CD4-positive, alpha-beta T cell treated with Interleukin-1 beta for 1 hour (primary cell): ENCODE measurements around the gene RNF2.
"Not testable (repeated sequence)": the region's sequence is repeated elsewhere in the genome, so short reads cannot be mapped to it uniquely, and the experiment has no call there.

Experiments
- DNase-seq, 2 donors: peaks; one replicate each; pipeline ENCODE4 v3.0.0-alpha.2; 2020 to 2022

Gene RNF2

GRCh38 chr1:185044981-185045813 lies at the start of gene RNF2:
Gene RNF2, plus strand, starts transcription at chr1:185045558. Its CDS starts 41,996 bp downstream, at chr1:185087554.
- peak; percentile 84 to 86 for DNase-seq

DNA sequence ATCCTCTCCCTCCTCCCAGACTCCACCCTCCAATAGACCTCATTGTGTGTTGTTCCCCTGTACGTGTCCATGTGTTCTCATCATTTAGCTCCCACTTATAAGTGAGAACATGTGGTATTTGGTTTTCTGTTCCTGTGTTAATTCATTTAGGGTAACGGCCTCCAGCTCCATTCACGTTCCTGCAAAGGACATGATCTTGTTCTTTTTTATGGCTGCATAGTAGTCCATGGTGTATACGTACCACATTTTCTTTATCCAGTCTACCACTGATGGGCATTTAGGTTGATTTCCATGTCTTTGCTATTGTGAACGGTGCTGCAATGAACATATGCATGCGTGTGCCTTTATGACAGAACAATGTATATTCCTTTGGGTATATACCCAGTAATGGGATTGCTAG lies 45.4 kb upstream of the RNF2 start:
- not testable (repeated sequence) for DNase-seq

- not testable (repeated sequence) for DNase-seq
These were observed 44.0 kb upstream of the RNF2 start for GRCh38 chr1:185001312-185001880.

- no peak for DNase-seq
These were observed 36.5 kb upstream of the RNF2 start for GRCh38 chr1:185008838-185009237.

DNA sequence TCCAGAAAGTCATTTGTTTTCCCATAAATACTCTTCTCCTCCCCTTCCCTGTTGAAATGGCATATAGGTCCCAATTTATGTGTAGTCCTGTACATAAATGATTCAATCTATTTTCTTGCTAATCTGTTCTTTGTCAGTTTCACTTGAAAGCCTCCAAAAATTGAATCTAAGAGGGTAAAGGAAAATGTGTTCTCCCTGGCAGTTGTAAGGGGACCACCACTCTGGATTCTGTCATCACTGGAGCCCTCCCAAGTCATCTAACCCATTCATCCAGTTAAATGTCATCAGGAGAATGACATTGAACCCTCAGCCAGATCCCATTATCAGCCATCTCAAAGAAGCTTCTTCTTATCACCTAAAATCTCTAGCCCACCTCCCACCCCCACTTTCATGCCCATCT lies 35.0 kb upstream of the RNF2 start:
- no peak for DNase-seq

GRCh38 chr1:185014941-185015340 lies 30.4 kb upstream of the RNF2 start:
- no peak for DNase-seq

GRCh38 chr1:185015631-185016030 lies 29.7 kb upstream of the RNF2 start:
- DNase-seq, result no peak

GRCh38 chr1:185016880-185017279 lies 28.5 kb upstream of the RNF2 start:
- DNase-seq, result no peak

GRCh38 chr1:185017338-185017737 lies 28.0 kb upstream of the RNF2 start:
- DNase-seq, result peak in 1 of 2 donors; percentile 16

GRCh38 chr1:185017966-185018365 lies 27.4 kb upstream of the RNF2 start:
- DNase-seq, result no peak

GRCh38 chr1:185027252-185027882 lies 18.0 kb upstream of the RNF2 start:
- no peak for DNase-seq

GRCh38 chr1:185033686-185034085 lies 11.7 kb upstream of the RNF2 start:
- no peak for DNase-seq

DNA sequence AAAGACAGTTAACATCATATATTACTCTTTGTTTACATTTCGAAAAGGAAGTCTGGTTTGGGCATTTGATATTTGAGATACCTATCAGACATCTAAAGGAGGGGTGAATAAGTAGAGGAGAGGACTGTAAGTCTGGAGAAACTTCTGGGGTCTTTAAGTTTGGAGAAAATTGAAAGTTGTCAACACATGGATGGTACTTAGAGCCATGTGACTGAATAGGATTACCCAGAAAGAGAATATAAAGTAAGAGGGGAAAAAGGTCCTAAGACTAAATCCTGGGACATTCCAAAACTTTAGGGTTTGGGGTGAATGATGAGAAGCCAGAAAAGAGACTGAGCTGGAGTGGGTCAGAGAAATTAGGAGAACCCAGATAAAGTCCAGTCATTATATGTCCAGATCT lies 10.1 kb upstream of the RNF2 start:
- no peak for DNase-seq

- DNase-seq, result no peak
These were observed 6.5 kb upstream of the RNF2 start for GRCh38 chr1:185038813-185039376.

DNA sequence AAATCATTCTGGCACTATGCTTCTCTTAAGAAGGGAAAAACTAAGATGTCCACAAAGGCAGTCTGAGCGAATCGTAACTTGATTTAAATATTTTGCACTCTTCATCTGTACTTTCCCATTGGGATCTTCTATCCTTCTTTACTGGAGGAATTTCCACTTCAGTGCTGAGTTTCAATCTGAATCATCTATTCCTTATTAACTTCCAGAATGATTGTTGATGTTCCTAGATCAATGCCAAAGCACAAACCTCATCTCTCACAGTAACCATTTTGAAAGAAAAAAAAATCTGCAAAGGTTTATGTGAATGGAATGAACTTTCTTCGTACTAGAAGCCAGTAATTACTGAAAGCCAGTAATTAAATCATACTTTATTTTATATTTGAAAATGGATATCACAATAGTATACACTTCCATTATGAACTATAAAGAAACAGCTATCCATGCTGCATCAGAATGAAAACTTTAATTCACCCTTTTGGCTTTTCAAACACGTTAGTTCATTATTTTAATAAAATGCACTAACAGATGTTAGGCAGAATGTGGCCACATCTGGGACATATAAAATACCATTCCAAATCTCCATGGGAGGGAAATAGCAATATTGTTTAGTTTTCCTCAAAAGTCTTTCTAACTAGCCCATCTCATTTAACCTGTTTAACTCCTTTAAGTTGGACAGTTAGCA lies 5.5 kb upstream of the RNF2 start:
- DNase-seq, result no peak

DNA sequence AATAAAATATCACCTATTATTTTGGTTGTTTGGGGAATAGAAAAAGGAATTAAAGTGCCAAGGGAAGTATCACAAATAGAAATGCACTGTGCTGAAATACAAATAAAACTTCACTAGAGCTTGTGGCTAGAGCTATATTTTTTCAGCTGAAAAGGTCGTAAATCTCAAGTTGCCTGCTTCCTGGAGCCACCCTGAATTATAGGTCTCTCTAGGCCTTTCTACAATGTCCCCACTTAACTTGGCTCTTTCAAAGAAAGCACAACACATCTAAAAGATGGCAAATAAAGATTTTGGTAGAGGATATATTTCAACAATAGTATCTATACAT lies 5.0 kb upstream of the RNF2 start:
- DNase-seq, result no peak

DNA sequence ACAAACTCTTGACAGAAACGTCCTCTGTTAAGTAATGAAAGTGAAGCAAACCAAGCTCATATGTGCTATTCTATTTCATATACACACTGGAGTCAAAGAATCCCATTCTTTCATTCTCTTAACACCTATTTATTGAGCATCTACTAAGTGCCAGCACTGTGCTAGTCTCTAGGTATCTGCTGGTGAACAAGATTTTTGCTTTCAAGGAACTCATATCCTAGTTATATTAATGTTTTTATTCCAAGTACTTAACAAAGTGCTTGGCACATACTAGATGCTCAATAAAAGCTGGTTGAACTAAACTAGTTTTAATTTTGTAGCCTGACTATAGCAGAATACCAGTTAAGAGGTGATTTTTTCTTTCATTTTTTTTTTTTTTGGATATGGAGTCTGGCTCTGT lies 3.6 kb upstream of the RNF2 start:
- DNase-seq, result no peak

- no peak for DNase-seq
These were observed 2.6 kb upstream of the RNF2 start for GRCh38 chr1:185042737-185043136.

GRCh38 chr1:185044387-185044786 lies 971 bp upstream of the RNF2 start:
- DNase-seq, result no peak

DNA sequence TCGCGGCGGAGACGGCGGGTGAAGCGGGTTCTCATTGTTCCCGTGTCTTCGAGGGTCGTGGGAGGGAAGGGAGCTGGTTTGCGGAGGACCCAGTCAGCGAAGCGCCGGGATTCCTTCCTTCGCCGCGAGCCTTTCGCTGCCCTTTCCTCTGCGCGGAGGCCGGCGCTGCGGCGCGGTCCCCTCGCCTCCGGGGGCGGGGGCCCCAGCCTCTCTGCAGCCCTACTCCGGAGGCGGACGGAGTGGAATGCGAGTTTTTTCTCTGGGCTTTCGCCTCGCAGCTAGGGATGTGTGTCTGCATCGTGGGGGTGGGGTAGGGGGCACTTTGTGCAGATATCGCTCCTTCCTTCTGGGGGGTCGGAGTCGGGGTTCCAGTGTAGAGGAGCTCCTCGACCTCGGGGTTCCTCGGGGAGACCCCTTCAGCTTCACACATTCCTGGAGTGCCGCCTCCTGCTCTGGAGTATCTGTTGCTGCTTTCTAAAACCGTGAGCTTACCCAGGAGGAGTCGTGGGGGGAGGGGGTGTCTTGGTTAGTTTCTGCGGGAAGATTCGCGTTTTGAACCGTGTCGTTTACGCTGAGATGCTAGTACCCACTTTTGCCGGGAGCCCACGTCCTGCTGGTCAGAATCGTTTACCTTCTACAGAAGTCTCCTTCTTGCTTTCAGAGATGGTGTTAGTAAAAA lies 595 bp downstream of the RNF2 start:
- DNase-seq, result peak in 1 of 2 donors; percentile 8

GRCh38 chr1:185046668-185047067 lies 1.3 kb downstream of the RNF2 start:
- no peak for DNase-seq

- DNase-seq, result no peak
These were observed 4.3 kb downstream of the RNF2 start for GRCh38 chr1:185049670-185050069.
